B cell (primary cell): ENCODE results near the gene RTN4. TPM values are rescaled to one million over a fixed set of nuclear protein-coding genes. Genes with fewer than 3 reads are reported as not detected.

ENCODE experiments used
- ATAC-seq: fragments of 200-7000 bp; cut with Tn5 transposase; one replicate; pipeline ENCODE4 v1.10.0; 2021; ENCODE audit warnings: low read depth, mild to moderate bottlenecking, moderate number of reproducible peaks, moderate library complexity
- CTCF ChIA-PET: fragments of 350-600 bp; sonication (Branson Sonifier 250); formaldehyde crosslinking; loops from one replicate; lab custom pipeline; 2021; ENCODE audit warnings: antibody characterized with exemption, inconsistent platforms; lab: Charles Lee
- POLR2A ChIA-PET: fragments of 350-600 bp; sonication (Branson Sonifier 250); formaldehyde crosslinking; loops from one replicate; lab custom pipeline; 2021; ENCODE audit warnings: antibody characterized with exemption; lab: Charles Lee
- DNase-seq: peaks from one replicate; pipeline ENCODE4 v3.0.0; 2013
- H2AFZ ChIP-seq: 2 replicates; pipeline ENCODE4 v1.6.1; 2012; ENCODE audit warnings: mild to moderate bottlenecking, low read depth, low read length; ENCODE audit not compliant: insufficient read depth, poor library complexity, severe bottlenecking
- H3K27ac ChIP-seq, 2 donors: 1 replicate in 1 of 2; 2 replicates in 1 of 2; pipeline ENCODE4 v1.5.1; 2012 to 2013; ENCODE audit warnings: low read length in 2 of 2, mild to moderate bottlenecking in 2 of 2, moderate library complexity in 1 of 2
- H3K27me3 ChIP-seq, 4 experiments: fragments of 200-600 bp in 1 of 4; sonication (generic) in 1 of 4; replicated peaks in 1 of 4; 1 replicate in 2 of 4; 2 replicates in 2 of 4; pipeline versions ENCODE4 v1.6.1 to v1.7.0; 2013 to 2016; ENCODE audit warnings: low read length in 3 of 4, mild to moderate bottlenecking in 2 of 4, mixed read lengths in 1 of 4, moderate library complexity in 1 of 4; ENCODE audit not compliant: insufficient read depth in 4 of 4, control insufficient read depth in 3 of 4; ENCODE audit errors: control extremely low read depth in 1 of 4
- H3K36me3 ChIP-seq, 2 experiments: replicated peaks in 1 of 2; 1 replicate in 1 of 2; 2 replicates in 1 of 2; pipeline versions ENCODE4 v1.6.1 to v1.7.1; 2013; ENCODE audit warnings: low read length in 1 of 2; ENCODE audit not compliant: insufficient read depth in 2 of 2, control insufficient read depth in 1 of 2; ENCODE audit errors: control extremely low read depth in 1 of 2, extremely low read depth in 1 of 2
- H3K4me1 ChIP-seq, 2 donors: fragments of 200-600 bp in 1 of 2; sonication (generic) in 1 of 2; 1 replicate in 1 of 2; 2 replicates in 1 of 2; pipeline versions ENCODE4 v1.5.1 to v1.6.1; 2013 to 2017; ENCODE audit warnings: low read length in 2 of 2; ENCODE audit not compliant: control insufficient read depth in 2 of 2, insufficient read depth in 2 of 2
- H3K4me2 ChIP-seq: replicated peaks from 2 replicates; pipeline ENCODE3; 2012; ENCODE audit warnings: mild to moderate bottlenecking, low read depth, low read length; ENCODE audit not compliant: poor library complexity, severe bottlenecking
- H3K4me3 ChIP-seq, 5 experiments: fragments of 200-600 bp in 1 of 5; sonication (generic) in 1 of 5; 1 replicate in 3 of 5; 2 replicates in 2 of 5; pipeline versions ENCODE4 v1.5.1 to v1.7.0; 2011 to 2016; ENCODE audit warnings: low read length in 4 of 5, mild to moderate bottlenecking in 4 of 5, low read depth in 2 of 5, control low read depth in 1 of 5, moderate library complexity in 1 of 5; ENCODE audit not compliant: insufficient read depth in 1 of 5; ENCODE audit errors: control extremely low read depth in 1 of 5, extremely low read depth in 1 of 5
- H3K79me2 ChIP-seq: fragments of 200-600 bp; sonication (generic); one replicate; pipeline ENCODE4 v1.6.0; 2016; ENCODE audit warnings: low read length; ENCODE audit not compliant: control insufficient read depth, insufficient read depth
- H3K9ac ChIP-seq: fragments of 200-600 bp; sonication (generic); 2 replicates; pipeline ENCODE4 v1.6.1; 2017; ENCODE audit warnings: mild to moderate bottlenecking, low read length, moderate library complexity
- H3K9me3 ChIP-seq, 3 donors: one replicate each; pipeline versions ENCODE4 v1.6.1 to v1.7.1; 2013; ENCODE audit warnings: low read length in 2 of 3; ENCODE audit not compliant: control insufficient read depth in 2 of 3, insufficient read depth in 1 of 3; ENCODE audit errors: control extremely low read depth in 1 of 3
- H4K20me1 ChIP-seq: 2 replicates; pipeline ENCODE4 v1.6.0; 2012; ENCODE audit warnings: mild to moderate bottlenecking, low read length; ENCODE audit not compliant: insufficient read depth, control insufficient read depth, poor library complexity, severe bottlenecking
- H3K27ac Mint-ChIP-seq: one replicate; pipeline ENCODE4 v1.8.0; 2021; ENCODE audit warnings: mixed read lengths
- H3K27me3 Mint-ChIP-seq: one replicate; pipeline ENCODE4 v1.8.0; 2021; ENCODE audit warnings: mixed read lengths
- H3K4me1 Mint-ChIP-seq: one replicate; pipeline ENCODE4 v1.8.0; 2021; ENCODE audit warnings: mixed read lengths
- H3K4me3 Mint-ChIP-seq: one replicate; pipeline ENCODE4 v1.8.0; 2021; ENCODE audit warnings: mixed read lengths
- H3K9me3 Mint-ChIP-seq: one replicate; pipeline ENCODE4 v1.8.0; 2022; ENCODE audit warnings: mixed read lengths; ENCODE audit not compliant: insufficient read depth
- CTCF ChIP-seq: fragments of 200-600 bp; IDR thresholded peaks from one replicate; pipeline ENCODE4 v1.8.0; 2022; ENCODE audit warnings: antibody characterized with exemption, mild to moderate bottlenecking
- EZH2 ChIP-seq: IDR thresholded peaks from 2 replicates; pipeline ENCODE4 v1.6.1; 2012; ENCODE audit warnings: borderline replicate concordance, low read depth, mild to moderate bottlenecking, moderate library complexity, low read length; ENCODE audit not compliant: insufficient read depth, poor library complexity, severe bottlenecking
- WGBS: methylation state at CpG from one replicate; pipeline ENCODE4 v1.1.5; 2013; ENCODE audit warnings: missing lambda C conversion rate; ENCODE audit not compliant: insufficient coverage; 5-methylcytosine and 5-hydroxymethylcytosine counted together
- intact Hi-C: fragments of 100-400 bp; cut with micrococcal nuclease; formaldehyde crosslinking; loops from one replicate; pipeline ENCODE4 v1.10.0; 2022
- polyA plus RNA-seq: library from polyadenylated mRNA; depleted of rRNA; stranded (reverse); fragments of >200 nt; gene quantifications from 2 replicates; pipeline ENCODE4 v1.2.3, GENCODE V29; 2012
- total RNA-seq, 2 donors: library from RNA; stranded (reverse); fragments of 120-200 nt in 1 of 2; gene quantifications; 1 replicate in 1 of 2; 2 replicates in 1 of 2; pipeline versions ENCODE4 v1.2.3 to v1.2.4, GENCODE V29; 2013 to 2022

The RTN4 gene
- total and polyA plus RNA-seq, 2 donors (not counting 1 experiment from before 2014, with no cell fraction given), result 30.8 to 65.9 TPM

- H3K4me2 ChIP-seq, result no peak overlapping the region
- no peak overlapping the region for H3K4me3 ChIP-seq
- Mint-ChIP-seq H3K27me3 (no peaks in the 10 kb centered on the region), H3K27ac (no peak overlapping the region), H3K4me1 (peaks cover 12% of the 10 kb centered on the region), H3K9me3 (no peaks in the 10 kb centered on the region), H3K4me3 (no peak overlapping the region)
- no peak for TF ChIP-seq CTCF
- no peak for TF ChIP-seq EZH2
- H3K9ac ChIP-seq, result no peak overlapping the region
- CTCF ChIA-PET, result interaction anchor here (1.4 kb wide), 1 partner anchor 119 kb away, joined by 4 read pairs; no protein-coding TSS in a partner anchor
- no peaks in the 10 kb centered on the region for H3K9me3 ChIP-seq
- peaks cover 5 to 11% of the 10 kb centered on the region in 2 donors for H3K4me1 ChIP-seq
- peaks cover 3% of the 10 kb centered on the region for H3K79me2 ChIP-seq
- H3K27ac ChIP-seq, result no peak overlapping the region
- DNase-seq, result no peak
- no peak for ATAC-seq
- H4K20me1 ChIP-seq, result no peaks in the 10 kb centered on the region
- 100% methylated on average over 2 of the region's 4 CpGs for WGBS
- no peak overlapping the region for H2AFZ ChIP-seq
- POLR2A ChIA-PET, result no interaction called here
- no peaks in the 10 kb centered on the region for H3K27me3 ChIP-seq
- no peaks in the 10 kb centered on the region for H3K36me3 ChIP-seq
- intact Hi-C loops, result no loop called here
Measured at GRCh38 chr2:55059793-55060192, 9.5 kb upstream of the RTN4 start.

GRCh38 chr2:55057474-55057873, 7.2 kb upstream of the RTN4 start:
- Mint-ChIP-seq H3K4me1 (peaks cover 26% of the 10 kb centered on the region), H3K9me3 (no peaks in the 10 kb centered on the region), H3K27ac (no peak overlapping the region), H3K4me3 (no peak overlapping the region), H3K27me3 (no peaks in the 10 kb centered on the region)
- Histone ChIP-seq H3K27ac (no peak overlapping the region), H4K20me1 (no peaks in the 10 kb centered on the region), H3K4me2 (no peak overlapping the region), H3K9ac (no peak overlapping the region), H2AFZ (no peak overlapping the region), H3K4me3 (no peak overlapping the region), H3K79me2 (peaks cover 3% of the 10 kb centered on the region), H3K9me3 (no peaks in the 10 kb centered on the region), H3K27me3 (no peaks in the 10 kb centered on the region), H3K4me1 (peaks cover 21 to 26% of the 10 kb centered on the region in 2 donors), H3K36me3 (no peaks in the 10 kb centered on the region)
- WGBS, result 100% methylated on average over 3 of the region's 3 CpGs
- ATAC-seq (no peak), DNase-seq (no peak)
- TF ChIP-seq CTCF (no peak), EZH2 (no peak)
- intact Hi-C loops, result no loop called here
- ChIA-PET POLR2A (no interaction called here), CTCF (interaction anchor here (0.7 to 1.5 kb wide), 3 partner anchors 13 to 112 kb away, joined by 3 to 6 read pairs (median 3); no protein-coding TSS in a partner anchor)
